Measurements from ENCODE around the gene NACAD. TPM values are rescaled to one million over a fixed set of nuclear protein-coding genes. Genes with fewer than 3 reads are reported as not detected.

NACAD gene
- total RNA-seq, 4 donors from 2014 or later: 0.04 to 1.9 (median 0.62) TPM; not detected in 1

- peaks cover 30 to 76% (median 41%) of the 10 kb centered on the region in 3 donors for H3K4me1 ChIP-seq
- no peak for DNase-seq
- intact Hi-C loops (cut with DNase I): no loop called here
- H3K27me3 ChIP-seq: no peaks in the 10 kb centered on the region
- H3K4me3 ChIP-seq: no peak overlapping the region
- 76 to 83% methylated on average over 4 of the region's 4 CpGs for WGBS, 2 donors
- peaks cover 0 to 16% (median 0%) of the 10 kb centered on the region in 3 donors for H3K36me3 ChIP-seq
- no peaks in the 10 kb centered on the region for H3K9me3 ChIP-seq
- TF ChIP-seq CTCF (IDR thresholded peaks at IDR 0.05): no peak
- no peak for TF ChIP-seq POLR2A (IDR thresholded peaks at IDR 0.05)
- H3K27ac ChIP-seq: no peak overlapping the region
Measured at GRCh38 chr7:45032421-45032820, 56.3 kb downstream of the NACAD start.

- H3K27ac ChIP-seq: no peak overlapping the region
- H3K9me3 ChIP-seq: no peaks in the 10 kb centered on the region
- 72 to 75% methylated on average over 2 to 4 of the region's 4 CpGs for WGBS, 2 donors
- H3K36me3 ChIP-seq: peaks cover 0 to 20% (median 0%) of the 10 kb centered on the region in 3 donors
- H3K4me1 ChIP-seq: peaks cover 30 to 76% (median 47%) of the 10 kb centered on the region in 3 donors
- TF ChIP-seq POLR2A (IDR thresholded peaks at IDR 0.05) (no peak), CTCF (IDR thresholded peaks at IDR 0.05) (no peak)
- no peak overlapping the region for H3K4me3 ChIP-seq
- intact Hi-C loops (cut with DNase I): no loop called here
- no peak for DNase-seq
- H3K27me3 ChIP-seq: no peaks in the 10 kb centered on the region
Measured at GRCh38 chr7:45031829-45032228, 56.9 kb downstream of the NACAD start.

Small RNA genes within 50 kb of the gene (small RNA-seq; reads per million reads assigned to genes)
- gene SNORA5A (6.7 to 14.6 (median 13.1) reads per million in 4 donors), gene SNORA5B (0 reads per million in 4 donors), gene SNORA5C (35.0 to 105 (median 50.7) reads per million in 4 donors)

Other genes starting within 250 kb of the NACAD start
- gene H2AZ2, start 240.9 kb downstream of the NACAD start, total RNA-seq: 100 to 1,000 TPM in 2 of 4 donors, 10 to 100 TPM in 2; 65.2 to 124 (median 99.8) TPM
- 10 to 100 TPM; 16.4 to 27.7 (median 21.5) TPM for gene PURB, start 203.4 kb downstream of the NACAD start, total RNA-seq
- 1 to 10 TPM; 1.3 to 5.0 (median 2.6) TPM for gene MYO1G, start 110.0 kb downstream of the NACAD start, total RNA-seq
- 10 to 100 TPM; 20.0 to 36.3 (median 24.9) TPM for gene CCM2, start 88.8 kb downstream of the NACAD start, total RNA-seq
- 10 to 100 TPM; 52.9 to 79.5 (median 65.4) TPM for gene TBRG4, start 22.7 kb upstream of the NACAD start, total RNA-seq
- gene RAMP3, start 68.8 kb upstream of the NACAD start, total RNA-seq: 10 to 100 TPM in 2 of 4 donors, 1 to 10 TPM in 2; 7.1 to 35.9 (median 13.2) TPM